Measurements from ENCODE around the gene MMP11.
A peak's percentile ranks its signal among the peaks of the same experiment; 100 is the strongest.

The MMP11 gene

GRCh38 chr22:23759566-23759965 is 13.1 kb upstream of the MMP11 start:
- Histone ChIP-seq H3K4me1 (ENCODE audit: control insufficient read depth, low read length) (peaks cover 49% of the 10 kb centered on the region), H3K27me3 (ENCODE audit: control insufficient read depth, low read length) (no peaks in the 10 kb centered on the region)
- TF ChIP-seq CTCF (IDR thresholded peaks at IDR 0.05; ENCODE audit: low read depth, low read length, poor library complexity, severe bottlenecking), result no peak
- TF ChIP-seq EZH2phosphoT487 (IDR thresholded peaks at IDR 0.05; ENCODE audit: borderline replicate concordance, low read length), result no peak

GRCh38 chr22:23760056-23760455 is 12.6 kb upstream of the MMP11 start:
- peaks cover 23% of the 10 kb centered on the region for H3K36me3 ChIP-seq (ENCODE audit: control insufficient read depth, low read length)
- H3K27ac ChIP-seq (ENCODE audit: low read depth, low read length), result no peak overlapping the region
- H3K27me3 ChIP-seq (ENCODE audit: control insufficient read depth, low read length), result no peaks in the 10 kb centered on the region
- H3K4me2 ChIP-seq (ENCODE audit: low read length), result no peak overlapping the region
- TF ChIP-seq CTCF (IDR thresholded peaks at IDR 0.05; ENCODE audit: low read depth, low read length, poor library complexity, severe bottlenecking) (no peak), EZH2phosphoT487 (IDR thresholded peaks at IDR 0.05; ENCODE audit: borderline replicate concordance, low read length) (no peak)
- H3F3A ChIP-seq (ENCODE audit: control insufficient read depth, insufficient read depth), result peaks cover 13% of the 10 kb centered on the region
- no peaks in the 10 kb centered on the region for H3K9me2 ChIP-seq (replicated peaks; ENCODE audit: control insufficient read depth, low read length)
- no peak overlapping the region for H3K4me3 ChIP-seq (ENCODE audit: low read length)
- peaks cover 49% of the 10 kb centered on the region for H3K4me1 ChIP-seq (ENCODE audit: control insufficient read depth, low read length)
- peaks cover 14% of the 10 kb centered on the region for H3K79me2 ChIP-seq (ENCODE audit: control insufficient read depth, low read length)
- peaks cover 6% of the 10 kb centered on the region; the same call in 1 of the 2 replicates for H4K20me1 ChIP-seq (ENCODE audit: control insufficient read depth, insufficient read depth, low read depth, low read length)
- no peaks in the 10 kb centered on the region for H3K9me3 ChIP-seq (ENCODE audit: control insufficient read depth, insufficient read depth, low read length)

More at GRCh38 chr22:23759566-23759965, 13.1 kb upstream of the MMP11 start:
- Histone ChIP-seq H3K4me2 (ENCODE audit: low read length) (no peak overlapping the region), H3K9me3 (ENCODE audit: control insufficient read depth, insufficient read depth, low read length) (no peaks in the 10 kb centered on the region), H3F3A (ENCODE audit: control insufficient read depth, insufficient read depth) (peaks cover 18% of the 10 kb centered on the region), H3K4me3 (ENCODE audit: low read length) (no peak overlapping the region), H4K20me1 (ENCODE audit: control insufficient read depth, insufficient read depth, low read depth, low read length) (peaks cover 6% of the 10 kb centered on the region; the same call in 1 of the 2 replicates), H3K36me3 (ENCODE audit: control insufficient read depth, low read length) (peaks cover 18% of the 10 kb centered on the region), H3K9me2 (replicated peaks; ENCODE audit: control insufficient read depth, low read length) (no peaks in the 10 kb centered on the region), H3K27ac (ENCODE audit: low read depth, low read length) (no peak overlapping the region), H3K79me2 (ENCODE audit: control insufficient read depth, low read length) (peaks cover 9% of the 10 kb centered on the region; the same call in 1 of the 2 replicates)

- Histone ChIP-seq H4K20me1 (ENCODE audit: control insufficient read depth, insufficient read depth, low read depth, low read length) (peaks cover 6% of the 10 kb centered on the region; the same call in 1 of the 2 replicates), H3K27ac (ENCODE audit: low read depth, low read length) (peak within 1 kb of the TSS; percentile 59), H3K79me2 (ENCODE audit: control insufficient read depth, low read length) (peaks cover 43% of the 10 kb centered on the region), H3K36me3 (ENCODE audit: control insufficient read depth, low read length) (peaks cover 44% of the 10 kb centered on the region), H3K4me3 (ENCODE audit: low read length) (peak within 1 kb of the TSS; percentile 66), H3F3A (ENCODE audit: control insufficient read depth, insufficient read depth) (peaks cover 3% of the 10 kb centered on the region; the same call in 1 of the 2 replicates), H3K4me1 (ENCODE audit: control insufficient read depth, low read length) (peaks cover 46% of the 10 kb centered on the region), H3K27me3 (ENCODE audit: control insufficient read depth, low read length) (no peaks in the 10 kb centered on the region), H3K9me3 (ENCODE audit: control insufficient read depth, insufficient read depth, low read length) (no peaks in the 10 kb centered on the region), H3K4me2 (ENCODE audit: low read length) (peak within 1 kb of the TSS; percentile 92), H3K9me2 (replicated peaks; ENCODE audit: control insufficient read depth, low read length) (no peaks in the 10 kb centered on the region)
- TF ChIP-seq CTCF (IDR thresholded peaks at IDR 0.05; ENCODE audit: low read depth, low read length, poor library complexity, severe bottlenecking), result no peak
- no peak for TF ChIP-seq EZH2phosphoT487 (IDR thresholded peaks at IDR 0.05; ENCODE audit: borderline replicate concordance, low read length)
These were observed 9.6 kb upstream of the MMP11 start, which contains the start of gene C22orf15 for GRCh38 chr22:23762842-23763578. Gene C22orf15, plus strand, starts transcription at chr22:23762990. Its CDS starts 317 bp downstream, at chr22:23763307.
